Activated CD4-positive, alpha-beta T cell treated with anti-CD3 and anti-CD28 coated beads for 1 hour (primary cell): ENCODE results near the gene NGB.
"Not testable (repeated sequence)": the region's sequence is repeated elsewhere in the genome, so short reads cannot be mapped to it uniquely, and the experiment has no call there.

ENCODE experiments used
- DNase-seq: peaks from one replicate; pipeline ENCODE4 v3.0.0-alpha.2; 2020

Gene NGB

DNA sequence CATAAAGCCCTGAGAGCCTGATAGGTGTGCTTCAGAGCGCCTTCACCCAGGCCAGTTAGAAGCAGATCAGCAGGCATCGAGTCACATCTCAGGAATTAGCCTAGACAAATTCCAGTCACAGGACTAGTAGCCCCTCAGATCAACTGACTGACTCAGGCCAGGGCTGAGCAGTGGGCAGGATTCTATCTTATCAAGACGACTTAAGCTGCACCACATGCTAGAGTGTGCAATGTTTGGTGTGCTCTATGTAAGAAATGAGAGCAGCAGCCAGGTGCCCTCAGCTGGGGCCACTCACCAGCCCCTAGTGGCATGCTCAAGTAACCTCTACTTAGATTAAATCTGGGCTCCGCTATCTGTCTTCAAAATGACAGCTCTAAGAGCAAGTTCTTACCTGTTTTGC lies 19.7 kb upstream of the NGB start:
- DNase-seq = no peak

DNA sequence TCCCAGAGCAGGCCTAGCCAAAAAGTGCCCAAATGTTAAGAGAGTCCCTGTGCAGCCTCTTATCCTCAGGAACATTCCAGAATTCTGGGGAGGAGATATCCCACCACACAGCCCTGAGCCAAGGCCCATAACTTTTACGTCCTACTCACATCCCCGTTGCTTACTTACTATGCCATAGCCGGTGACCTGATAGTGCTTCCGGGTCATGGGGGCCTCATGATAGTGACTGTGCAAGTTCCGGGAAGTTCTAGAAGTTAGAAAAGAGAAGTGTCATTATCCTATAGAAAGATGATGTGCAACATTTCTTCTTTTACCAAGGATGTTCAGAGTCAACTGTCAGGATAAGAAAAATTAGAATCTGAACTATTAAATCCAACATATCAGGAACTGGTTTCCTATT lies 15.6 kb upstream of the NGB start:
- DNase-seq = no peak

DNA sequence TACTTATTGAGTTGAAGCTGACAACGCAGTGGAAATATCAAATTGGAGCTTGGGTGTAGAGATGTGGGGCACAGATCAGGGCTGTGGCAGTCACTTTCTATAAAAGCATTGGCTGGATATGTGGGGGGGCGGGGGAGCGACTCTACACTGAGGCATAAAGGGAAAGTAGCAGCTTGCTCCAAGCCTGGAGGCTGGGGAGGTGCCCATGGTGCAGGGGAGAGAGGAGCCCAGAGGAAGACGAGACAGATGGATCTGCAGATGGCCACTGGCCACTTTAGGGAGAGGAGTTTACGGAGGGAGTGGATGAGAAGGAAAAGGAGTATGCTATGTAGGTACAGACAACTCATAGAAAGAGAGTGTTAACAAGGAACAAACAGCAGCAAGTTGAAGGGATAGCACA lies 13.5 kb upstream of the NGB start:
- no peak for DNase-seq

DNA sequence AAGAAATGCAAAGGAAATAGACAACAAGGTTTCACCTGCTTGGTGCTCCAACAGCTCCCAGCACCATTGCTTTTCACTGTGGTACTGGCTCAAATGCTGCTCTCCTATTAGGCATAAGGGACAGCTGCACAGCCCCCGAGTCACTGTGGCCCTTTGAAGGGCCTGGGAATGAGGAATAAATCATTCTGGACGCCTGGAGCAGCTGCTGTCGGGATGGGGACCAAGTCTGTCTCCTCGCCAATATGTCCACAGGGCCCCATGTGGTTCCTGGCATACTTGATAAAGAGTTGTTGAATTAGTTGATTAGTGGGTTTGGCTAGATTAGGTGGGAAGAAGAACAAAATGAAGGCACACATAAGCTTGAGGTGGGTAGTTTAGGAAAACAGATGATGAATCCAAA lies 13.1 kb upstream of the NGB start:
- DNase-seq = no peak

DNA sequence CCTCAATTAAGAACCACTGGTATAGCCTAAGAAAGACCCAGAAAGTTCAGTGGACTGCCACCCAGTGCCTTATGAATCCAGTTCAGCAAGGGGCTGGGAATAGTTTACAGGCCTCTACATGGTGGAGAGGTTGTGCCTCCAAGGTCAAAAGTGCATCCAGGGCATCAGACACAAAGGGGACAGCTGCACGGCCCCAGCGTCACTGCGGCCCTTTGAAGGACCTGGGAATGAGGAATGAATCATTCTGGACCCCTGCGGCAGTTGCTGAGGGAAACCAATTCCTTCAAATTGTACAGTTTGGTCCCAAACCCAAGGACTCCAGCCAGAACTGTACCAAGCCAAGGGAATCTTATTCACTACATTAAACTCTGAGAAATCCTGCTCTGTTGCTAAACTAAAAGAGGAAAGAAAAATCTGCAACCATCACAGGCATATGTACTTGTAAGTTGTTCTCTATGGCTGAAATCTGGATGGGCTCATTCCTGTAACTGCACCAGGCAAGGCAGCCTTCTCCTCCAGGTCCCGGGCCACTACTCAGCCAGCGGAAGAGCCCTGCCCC lies 10.9 kb upstream of the NGB start:
- DNase-seq = no peak

DNA sequence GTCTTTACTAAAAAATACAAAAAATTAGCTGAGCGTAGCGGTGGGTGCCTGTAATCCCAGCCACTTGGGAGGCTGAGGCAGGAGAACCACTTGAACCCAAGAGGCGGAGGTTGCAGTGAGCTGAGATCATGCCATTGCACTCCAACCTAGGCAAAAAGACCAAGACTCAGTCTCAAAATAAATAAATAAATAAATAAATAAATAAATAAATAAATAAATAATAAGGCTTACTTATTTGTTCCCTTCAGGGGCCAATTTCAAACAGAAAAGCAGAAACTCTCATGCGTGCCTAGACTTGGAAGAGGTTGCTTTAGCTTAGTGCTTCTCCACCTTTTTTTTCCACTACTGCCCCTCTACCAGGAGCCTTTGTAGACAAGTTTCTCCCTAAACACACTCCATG lies 9.9 kb upstream of the NGB start:
- DNase-seq = not testable (repeated sequence)

DNA sequence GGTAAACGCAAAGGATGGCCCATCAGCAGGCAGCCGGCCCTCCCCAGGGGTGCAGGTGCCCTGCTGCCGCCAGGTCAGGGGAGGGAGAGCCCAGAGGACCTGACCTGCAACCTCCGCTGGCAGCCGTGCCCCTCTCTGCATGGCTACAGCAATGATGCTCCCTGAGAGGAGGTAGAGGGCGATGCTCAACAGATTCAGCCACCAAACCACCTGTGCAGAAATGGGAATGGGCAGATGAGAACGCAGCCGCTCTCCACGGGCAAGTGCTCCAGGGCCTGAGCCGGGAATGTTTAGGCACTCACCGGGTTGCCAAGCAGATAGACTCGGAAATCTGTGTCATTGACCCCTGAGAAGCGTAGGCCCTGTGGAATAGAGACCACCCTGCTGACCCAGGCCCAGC lies 8.7 kb upstream of the NGB start:
- no peak for DNase-seq

DNA sequence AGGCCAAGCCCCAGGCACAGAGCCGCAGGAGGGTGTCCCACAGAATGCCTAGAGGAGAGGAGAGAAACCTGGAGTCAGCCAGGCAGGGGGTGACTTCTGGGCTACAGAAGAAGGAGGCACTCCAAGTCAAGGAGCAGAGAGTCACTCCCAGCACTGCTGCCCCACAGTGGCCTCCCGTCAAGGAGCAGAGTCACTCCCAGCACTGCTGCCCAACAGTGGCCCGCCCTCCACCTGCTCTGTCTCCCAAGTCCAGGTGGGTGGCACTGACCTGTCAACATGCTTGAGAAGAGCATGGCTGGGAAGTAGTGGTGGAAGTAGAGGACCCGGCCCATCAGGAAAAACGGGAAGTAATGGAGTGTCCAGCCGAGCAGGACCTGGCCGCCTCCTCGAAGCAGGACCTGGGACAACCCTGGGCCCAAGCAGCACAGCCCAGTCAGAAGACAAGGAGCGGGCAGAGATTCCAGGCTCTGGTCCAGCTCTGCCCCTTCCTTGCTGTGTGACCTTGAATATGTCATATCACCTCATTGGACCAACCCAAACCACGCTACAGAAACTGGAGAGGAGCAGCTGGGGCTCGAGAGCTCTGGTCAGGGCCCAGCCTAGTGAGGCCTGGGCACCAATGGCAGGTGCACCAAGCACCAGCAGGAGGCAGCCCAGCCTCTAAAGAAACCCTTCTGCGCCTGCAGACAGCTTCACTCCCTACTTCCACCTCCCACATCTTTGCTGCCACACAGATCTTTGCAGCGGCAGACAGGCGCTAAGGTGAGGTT lies 7.6 kb upstream of the NGB start:
- no peak for DNase-seq

DNA sequence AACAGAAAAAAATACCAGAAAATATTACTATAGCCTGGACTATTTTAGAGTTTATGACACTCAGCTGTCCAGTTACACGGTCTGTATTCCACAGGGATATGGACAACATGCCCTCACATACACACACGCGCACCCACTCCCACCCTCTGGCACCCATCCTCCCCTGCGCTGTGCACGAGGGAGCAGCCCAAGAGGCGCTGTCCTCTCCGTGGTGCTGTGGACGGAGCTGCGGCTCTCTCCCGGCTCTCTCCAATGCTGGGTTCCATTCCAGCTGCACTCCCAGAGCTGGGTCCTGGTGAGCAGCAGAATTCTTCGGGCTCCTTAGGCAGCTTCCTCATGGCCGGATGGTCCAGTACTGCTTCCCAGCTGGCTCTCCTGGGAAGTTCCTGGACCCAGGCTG lies 6.0 kb upstream of the NGB start:
- DNase-seq = no peak

DNA sequence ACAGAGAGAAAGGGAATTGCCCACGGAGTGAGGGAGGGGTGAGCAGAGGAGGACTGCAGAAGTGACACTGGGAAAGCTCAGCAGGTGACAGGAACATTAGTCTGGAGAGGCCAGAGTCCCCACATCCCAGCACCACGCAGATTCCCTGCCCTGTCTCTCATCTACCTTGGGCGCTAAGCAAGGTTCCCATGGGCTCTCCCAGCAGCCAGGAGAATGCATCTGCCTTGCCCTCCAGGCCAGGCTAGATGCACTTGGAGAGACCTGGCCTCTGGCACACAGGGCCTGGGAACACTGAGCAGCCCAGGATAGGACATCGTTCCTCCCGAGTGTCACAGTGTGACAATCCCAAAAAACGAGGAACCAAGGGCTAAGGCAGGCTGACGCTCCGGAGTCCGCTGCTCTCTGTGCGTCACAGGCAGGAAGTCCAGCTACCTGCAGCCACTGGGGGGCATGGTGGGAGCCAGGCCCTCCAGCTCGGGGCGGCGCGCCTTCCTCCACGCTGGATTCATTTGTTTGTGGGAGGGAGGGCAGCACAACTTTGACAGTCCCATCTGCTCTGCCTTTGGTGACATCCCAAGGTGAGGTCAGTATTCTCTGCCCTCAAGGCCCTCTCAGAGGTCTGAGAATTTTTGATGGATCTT lies 5.4 kb upstream of the NGB start:
- no peak for DNase-seq

DNA sequence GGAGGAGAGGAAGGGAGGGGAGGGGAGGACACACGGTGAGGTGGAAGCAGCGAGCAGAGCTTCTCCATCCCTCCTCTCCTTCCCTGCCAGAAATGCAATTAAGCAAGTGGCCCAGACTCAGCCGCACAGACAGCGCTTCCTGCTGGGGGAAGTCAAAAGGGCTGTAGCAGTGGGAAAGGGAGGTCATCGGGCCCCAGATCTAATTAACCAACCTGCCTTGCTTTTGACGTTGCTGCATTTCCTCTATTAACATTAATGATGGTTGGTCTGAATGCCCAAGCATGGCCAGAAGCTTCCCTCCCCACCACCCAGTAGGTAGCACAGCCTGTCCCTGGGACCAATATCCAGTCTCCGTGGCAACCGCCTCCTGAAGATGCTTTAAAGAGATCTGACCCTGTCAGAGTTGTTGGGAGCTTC lies 4.6 kb upstream of the NGB start:
- DNase-seq = no peak

DNA sequence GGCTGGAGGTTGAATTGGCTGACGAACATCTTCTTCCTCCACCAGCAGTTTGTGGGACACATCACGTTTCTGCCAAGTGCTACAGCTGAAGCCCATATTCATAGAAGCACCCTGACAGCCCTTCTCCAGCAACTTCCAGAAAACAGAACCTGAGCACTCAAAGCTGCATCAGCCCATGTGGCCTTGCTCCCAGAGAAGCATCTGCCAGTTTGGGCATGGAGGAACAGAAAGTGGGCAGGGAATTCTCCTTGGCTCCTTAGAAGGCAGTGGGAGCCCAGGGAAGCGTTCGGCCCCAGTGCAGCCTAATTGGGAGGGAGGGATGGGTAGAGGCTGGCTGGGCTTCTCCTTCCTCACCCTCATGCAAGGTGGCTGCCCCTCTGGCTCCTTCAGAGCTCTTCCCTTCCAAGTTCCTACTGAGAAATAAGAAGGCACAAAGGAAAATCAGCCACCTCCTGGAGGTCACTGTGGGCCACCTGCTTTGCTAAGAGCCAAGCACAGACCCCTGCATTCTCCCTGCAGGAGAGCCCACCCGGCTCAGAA lies 4.1 kb upstream of the NGB start:
- no peak for DNase-seq

DNA sequence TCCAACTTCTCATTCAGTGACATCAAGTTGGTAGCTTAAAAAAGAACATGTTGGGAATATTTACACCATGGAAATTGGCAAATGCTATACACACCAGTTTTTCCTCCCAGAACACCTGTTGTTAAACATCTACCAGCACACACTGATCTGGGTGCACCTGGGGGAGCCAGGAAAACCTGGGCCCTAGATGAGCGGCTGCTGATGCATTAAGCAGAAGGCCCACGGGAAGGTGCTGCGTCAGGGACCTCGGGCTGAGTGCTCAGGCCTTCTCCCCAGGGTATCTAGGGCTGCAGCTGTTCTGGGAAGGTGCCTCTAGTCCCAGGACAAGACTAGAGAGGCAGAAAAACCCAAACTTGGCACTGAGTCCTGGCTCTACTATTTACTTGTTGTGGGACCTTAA lies 2.8 kb upstream of the NGB start:
- DNase-seq = no peak

DNA sequence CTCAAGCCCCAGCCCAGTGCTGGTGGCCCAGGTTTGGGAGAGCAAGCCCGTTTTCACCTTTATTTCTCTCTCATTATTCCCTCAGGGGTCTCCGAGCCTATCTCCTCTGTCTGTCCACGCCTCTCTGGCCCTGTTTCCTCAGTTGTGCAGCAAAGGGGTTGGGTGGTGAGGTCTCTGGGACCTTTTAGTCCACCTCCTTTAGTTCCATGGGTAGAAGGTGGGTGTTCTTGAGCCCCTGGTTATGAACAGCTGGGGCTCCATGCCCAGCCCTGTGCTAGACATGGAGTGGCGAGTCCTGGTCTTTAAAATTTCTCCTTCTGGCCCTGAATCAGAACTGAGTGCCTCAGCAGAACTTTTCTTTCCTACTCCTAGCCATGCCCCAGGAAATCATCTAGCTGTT lies 1.3 kb upstream of the NGB start:
- no peak for DNase-seq

DNA sequence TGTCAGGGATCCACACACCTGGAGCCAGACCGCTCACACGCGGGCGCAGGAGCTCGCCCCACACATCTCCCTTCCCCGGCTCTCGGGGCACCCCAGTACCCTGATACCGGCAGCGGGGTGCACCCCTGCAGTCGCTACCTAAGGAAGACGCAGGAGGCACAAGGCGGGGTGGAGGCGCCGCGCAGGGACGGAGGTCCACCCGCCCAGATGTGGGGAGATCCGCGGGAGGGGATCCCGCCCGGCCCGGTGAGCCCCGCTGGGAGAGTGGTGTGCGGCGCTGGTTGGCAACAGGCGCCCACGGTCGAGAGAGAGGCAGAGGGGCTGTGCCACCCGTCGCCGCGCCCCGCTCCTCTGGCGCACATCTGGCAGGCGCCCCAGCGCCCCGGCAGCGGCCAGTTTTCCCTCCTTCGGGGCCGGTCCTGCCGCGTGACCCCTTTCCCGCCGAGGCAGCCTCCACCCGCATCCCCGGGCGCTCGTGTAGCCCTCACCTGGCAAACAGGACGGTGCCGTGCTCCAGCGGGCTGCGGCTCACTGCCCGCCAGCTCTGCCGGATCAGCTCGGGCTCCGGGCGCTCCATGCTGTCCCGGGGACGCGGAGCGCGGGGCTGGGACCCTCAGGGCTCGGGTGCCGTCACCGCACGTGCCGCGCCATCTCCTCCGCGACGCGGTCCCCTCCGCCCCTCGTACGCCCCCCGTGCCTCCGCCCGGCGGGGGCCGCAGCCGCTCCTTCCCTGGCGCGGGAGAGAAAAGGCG lies 469 bp downstream of the NGB start:
- no peak for DNase-seq

DNA sequence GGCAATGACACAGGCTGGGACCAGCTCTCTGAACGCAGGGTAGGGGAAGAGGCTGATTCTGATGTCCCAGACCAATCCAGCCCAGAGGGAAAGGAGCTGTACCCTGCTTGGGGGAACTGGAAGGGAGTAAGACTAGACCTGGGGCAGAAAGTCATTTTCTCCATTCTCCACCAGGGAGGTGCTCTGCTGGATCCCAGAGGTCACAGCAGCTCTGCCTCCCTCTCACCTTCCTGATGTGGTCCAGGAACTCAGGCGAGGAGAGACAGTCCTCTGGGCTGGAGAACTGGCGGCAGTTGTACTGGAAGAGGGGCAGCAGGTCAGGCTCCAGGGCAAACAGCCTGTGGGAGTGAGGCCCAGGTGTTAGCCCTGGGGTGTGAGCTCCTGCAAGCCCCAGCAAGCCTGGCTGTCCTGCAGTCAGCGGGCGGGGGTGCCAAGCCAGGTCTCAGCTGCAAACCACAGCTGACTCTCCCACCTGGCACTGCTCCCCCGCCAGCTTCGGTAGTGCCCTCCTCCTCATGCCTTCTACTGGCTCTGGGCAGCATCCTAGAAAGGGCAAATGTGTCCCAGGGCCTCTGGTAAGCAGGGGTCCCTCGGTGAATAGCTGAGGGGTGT lies 1.9 kb downstream of the NGB start:
- DNase-seq = no peak

DNA sequence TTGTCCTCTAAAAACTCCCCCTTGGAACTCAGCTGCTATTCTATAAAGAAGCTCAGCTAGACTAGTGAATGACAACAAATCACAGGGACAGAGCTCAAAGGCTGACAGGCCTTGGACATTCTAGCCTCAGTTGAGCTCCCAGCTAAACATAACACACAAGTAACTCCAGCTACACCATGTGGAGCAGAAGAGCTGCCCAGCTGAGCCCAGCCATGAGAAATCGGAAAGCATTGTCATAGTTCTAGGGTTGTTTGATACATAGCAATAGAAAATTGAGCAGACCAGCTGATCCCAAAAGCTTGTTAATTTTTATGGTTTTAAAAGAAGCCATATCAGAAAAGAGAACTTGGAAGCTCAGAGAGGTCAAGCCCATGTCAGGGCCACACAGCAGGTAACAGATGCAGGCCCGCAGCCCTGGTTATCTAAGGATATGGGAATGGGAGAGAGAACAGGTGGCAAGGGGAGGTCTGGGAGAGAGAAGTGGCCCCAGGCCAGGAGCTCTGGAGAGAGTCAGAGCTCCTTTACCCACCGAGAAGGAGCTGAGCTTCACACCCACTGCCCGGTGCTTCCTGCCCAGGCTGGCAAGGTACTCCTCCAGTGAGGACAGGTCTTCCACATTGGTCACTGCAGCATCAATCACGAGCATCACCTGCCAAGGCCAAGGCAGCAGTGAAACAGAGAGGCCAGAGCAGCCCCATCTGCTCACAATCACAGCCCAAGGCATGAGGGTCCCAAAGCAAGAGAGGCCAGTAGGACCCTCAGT lies 2.9 kb downstream of the NGB start:
- DNase-seq = no peak

DNA sequence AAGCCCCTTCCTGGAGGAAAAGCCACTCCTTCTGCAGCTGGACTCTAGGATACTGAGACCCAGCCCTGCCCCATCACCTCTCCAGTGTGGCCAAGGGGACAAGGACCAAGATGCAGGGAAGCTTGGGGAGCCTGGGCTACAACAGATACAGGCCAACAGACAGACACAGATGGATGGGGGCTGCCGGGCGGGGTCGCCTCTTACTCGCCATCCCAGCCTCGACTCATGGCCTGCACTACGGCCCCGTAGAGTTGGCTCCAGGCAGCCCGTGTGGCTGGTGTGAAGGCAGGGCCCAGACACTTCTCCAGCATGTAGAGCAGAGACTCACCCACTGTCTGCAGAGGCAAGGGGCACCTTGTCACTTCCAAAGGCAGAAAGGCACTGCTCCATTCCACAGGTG lies 4.7 kb downstream of the NGB start:
- no peak for DNase-seq

DNA sequence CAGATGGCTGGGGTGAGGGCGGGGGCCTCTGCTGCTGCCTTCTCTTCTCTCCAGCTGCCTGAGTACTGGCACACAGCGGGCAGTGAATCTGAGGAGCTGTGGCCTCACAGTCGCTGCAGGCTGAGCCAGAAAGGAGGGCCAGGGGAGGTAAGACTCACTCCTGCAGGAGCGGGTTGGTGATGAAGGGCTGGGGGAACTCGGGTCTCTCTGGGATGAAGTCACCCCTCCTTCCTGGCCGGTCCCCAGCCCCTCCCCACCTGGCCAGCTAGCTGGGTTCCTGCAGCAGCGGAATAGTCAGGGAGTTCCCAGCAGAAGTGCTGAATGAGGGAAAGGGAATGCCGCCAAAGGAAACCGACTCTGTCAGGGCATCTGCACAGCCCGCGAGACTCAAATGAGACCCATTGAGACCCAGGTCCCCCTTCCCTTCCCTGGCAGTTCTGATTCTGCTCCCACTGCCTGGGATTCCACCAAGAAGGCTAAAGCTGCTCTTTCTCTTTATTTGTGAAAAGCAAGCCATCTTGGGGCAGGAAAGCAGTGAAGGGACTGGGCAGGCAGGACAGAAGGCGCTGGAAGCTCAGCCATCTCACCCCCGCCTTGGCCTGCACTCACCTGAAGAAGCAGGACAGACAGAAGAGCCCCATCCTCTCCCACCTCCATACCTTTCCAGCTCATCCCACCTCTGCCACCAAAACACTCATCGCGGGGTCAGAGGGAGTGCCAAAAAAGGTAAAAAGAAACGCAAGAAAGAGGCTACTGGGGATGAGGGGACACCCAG lies 5.3 kb downstream of the NGB start:
- no peak for DNase-seq

DNA sequence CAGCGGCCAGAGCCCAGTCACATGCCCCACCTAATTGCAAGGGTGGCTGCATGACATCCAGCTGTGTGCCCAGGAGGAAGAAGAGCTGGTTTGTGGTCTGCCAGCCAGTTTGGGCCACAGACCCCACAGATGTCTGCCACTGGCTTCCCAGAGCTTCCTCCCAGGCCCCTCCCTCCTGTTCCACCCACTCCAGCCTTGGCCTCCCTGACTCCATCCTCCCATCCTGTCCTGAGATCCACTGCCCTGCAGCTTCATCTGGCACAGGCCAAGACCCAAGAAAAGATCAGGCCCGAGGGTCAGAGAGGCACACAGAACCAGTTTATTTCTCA lies 5.9 kb downstream of the NGB start:
- no peak for DNase-seq

DNA sequence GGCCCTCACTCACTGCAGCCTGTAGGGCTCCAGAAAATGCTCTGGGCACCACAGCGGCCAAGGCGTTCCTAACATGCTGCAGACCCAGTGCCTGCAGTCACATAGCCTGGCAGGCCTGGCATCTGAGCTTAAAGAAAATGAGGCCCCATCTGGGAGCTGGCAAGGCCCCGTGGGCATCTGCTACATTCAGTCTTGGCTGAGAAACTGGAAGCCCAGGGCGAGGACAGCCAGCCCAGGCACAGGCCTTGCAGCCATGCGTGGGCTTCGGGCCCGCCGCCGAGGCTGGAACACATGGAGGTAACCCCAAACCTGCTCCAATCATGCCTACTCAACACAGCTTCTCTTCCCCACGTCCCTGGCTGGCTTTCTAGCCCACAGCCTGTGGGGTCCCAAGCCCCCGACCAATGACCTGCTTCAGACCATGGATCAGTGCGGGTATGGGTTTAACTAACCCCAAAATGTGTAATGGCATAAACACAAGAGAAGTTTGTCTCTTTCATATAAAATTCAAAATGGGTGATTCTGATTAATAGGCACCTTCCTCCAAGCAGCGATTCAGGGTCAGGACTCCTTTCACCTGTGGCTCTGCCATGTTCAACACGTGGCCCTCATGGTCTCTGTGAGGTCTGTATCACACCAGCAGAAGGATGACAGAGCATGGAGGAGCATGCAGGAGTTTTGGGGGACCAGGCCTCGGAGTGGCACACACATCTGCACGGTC lies 6.4 kb downstream of the NGB start:
- DNase-seq = no peak
